NK-92 (cell line): ENCODE measurements around the gene USP19.

ENCODE experiments used
- DNase-seq: peaks from one replicate; lab custom pipeline; 2025; ENCODE audit not compliant: unreplicated experiment; lab: John Stamatoyannopoulos, UW

The USP19 gene

DNA sequence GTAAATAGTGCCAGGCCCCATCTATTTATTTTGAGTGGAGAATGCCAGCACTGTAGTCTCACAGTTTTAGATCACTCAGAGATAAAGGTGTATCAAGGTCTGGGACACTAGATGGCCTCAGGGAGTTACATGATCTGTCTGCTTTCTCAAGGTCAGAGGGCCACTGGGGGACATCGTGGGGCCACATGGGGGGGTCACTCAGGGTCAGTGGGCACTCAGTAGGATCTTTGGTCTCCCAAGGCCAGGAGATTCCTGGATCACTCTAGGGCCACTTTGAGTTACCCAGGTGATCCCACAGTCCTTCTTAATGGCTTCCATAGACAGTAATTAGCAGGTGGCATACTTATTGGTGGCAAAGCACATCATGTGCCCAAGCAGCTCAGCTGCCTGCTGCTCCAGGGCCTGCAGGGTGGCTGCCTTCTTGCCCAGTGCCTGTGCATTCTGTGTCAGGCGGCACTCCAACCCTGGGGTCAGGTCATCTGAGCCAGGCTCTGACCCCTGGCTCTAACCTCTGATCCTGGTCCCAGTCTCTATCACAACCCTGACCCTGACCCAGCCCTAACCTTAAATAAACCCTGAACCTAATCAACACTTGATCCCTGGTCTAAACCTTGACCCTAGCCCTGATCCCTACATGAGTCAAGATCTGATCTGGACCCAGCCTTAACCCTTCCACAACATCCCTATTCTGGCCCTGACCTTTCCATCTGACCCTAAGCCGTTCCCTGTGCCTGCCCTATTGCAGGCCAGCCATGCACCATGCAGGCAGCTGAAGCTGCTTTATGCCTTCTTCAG lies 14.0 kb upstream of the USP19 start:
- DNase-seq: no peak

DNA sequence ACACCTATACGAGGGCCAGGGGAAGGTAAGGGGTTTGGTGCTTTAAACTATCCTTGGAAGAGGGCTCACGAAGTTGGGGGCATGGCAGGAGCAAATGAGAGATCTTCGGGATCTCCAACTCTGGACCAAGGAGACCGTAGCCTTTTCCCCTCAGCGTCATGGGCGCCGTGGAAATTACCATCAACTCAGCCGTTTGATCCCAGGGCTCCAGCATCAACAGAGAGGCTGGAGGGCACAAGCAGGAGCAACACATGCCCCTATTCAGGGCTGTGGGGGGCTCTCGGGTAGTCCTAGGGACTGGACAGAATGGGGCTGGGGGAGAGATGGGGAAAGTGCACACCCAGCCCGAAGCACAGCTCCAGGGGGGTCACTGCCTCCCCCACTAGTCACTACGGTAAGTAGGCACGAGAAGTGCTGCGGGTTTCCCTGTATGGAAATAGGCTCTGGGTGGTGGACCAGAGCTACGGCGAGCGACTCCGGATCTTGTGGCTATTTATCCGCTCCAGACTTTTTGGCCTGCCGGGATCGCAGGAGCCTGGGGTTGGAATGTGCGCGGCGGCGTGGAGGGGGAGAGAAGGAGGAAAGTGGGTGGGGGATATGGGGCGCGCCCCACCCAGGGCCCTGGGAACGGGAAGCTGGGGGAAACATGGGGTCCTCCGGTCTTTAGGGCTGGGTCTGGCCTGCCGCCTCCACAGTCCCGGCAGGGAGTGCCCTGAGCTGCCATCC lies 12.8 kb upstream of the USP19 start:
- DNase-seq: no peak

DNA sequence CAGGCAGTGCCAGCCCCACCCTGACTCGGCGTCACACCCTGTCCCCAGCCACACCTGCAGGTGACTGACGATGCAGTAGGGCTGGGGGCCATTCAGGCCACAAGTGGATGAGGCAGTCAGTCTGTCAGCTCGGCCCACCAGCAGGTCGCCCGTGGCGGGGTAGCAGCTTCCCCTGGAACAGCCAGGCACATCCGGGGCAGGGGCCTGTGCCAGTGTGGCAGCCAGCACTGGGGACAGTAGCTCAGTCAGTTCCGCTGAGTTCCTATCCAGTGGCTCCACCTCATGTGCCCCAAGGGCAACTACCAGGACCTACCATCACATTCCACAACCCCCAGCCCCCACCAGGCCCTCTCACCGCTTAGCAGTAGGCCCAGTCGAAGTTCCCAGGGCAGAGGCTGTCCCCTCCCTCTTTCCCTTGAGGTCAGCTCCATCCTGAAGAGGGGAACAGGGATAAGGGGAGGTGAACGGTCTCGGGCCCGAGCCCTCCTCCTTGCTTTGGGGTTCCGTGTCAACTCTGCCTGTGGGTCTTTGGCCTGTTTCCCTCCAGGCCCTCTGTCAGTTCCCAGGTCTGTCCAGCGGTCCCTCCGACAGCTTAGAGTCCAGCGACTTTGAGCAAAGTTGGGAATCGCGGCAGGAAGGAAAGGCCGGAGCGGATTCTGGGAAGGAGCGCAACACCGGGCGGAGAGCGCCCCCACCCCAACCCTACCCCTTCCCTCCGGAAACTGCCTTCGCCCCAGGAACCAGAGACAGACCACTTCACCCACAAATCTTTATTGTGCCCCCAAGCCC lies 12.0 kb upstream of the USP19 start, which contains the start of gene LAMB2:
TSS of gene LAMB2 (minus strand) at position 614 of the 789 bp plus-strand sequence. CDS start at position 431, 183 bp downstream.
- DNase-seq: no peak

DNA sequence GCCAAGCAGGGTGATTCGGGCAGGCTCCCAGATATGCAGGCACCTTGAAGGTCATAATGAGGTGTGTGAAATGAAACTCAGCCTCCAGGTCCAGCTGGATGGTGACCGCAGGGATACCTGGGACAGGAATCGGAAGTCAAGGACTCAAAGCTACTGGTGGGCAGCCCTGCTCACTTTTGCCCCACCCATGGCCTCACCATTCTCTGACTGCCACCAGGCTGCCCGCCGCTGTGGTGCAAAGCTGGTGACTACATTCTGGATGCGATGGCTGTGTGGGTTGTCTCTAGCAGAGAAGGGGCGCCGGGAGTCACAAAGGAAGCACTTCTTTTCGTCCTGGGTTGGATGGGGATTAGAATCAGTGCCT lies 11.4 kb upstream of the USP19 start:
- DNase-seq: no peak

DNA sequence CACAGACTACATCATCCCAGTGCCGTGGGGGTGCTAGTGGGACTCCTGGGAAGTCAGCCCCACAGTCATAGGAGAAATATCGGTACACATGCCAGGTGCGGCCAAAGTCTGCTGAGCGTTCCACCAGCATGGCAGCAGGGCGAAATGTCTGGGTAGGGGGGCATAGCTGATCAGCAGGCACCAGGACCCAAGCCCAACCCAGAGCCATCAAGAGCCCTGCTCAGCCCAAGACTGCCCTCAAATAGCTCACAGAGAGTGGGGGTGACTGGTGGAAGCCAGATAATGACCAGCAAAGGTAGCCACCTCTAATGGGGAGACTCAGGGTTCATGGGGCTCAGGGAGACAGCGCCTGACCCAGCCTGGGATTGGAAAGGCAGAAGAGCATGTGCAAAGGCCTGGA lies 11.0 kb upstream of the USP19 start:
- DNase-seq: no peak

DNA sequence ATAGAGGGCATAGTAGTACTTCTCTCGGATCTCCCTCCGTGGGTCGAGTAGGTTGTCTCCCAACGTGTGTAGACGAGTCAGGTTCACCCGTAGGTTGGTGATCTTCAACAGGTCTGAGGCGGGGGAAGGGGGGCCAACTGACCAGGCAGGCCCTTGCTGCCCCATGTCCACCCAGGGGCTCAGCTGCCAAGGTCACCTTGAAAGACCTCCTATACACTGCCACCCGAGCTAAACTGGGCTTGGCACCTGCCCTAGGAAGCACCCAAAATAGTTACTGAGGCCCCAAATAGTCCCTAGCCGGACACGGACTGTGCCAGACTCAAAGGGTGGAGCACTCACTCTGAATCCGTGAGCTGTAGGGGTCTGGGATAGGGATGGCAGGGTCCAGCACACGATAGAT lies 10.4 kb upstream of the USP19 start:
- DNase-seq: no peak

DNA sequence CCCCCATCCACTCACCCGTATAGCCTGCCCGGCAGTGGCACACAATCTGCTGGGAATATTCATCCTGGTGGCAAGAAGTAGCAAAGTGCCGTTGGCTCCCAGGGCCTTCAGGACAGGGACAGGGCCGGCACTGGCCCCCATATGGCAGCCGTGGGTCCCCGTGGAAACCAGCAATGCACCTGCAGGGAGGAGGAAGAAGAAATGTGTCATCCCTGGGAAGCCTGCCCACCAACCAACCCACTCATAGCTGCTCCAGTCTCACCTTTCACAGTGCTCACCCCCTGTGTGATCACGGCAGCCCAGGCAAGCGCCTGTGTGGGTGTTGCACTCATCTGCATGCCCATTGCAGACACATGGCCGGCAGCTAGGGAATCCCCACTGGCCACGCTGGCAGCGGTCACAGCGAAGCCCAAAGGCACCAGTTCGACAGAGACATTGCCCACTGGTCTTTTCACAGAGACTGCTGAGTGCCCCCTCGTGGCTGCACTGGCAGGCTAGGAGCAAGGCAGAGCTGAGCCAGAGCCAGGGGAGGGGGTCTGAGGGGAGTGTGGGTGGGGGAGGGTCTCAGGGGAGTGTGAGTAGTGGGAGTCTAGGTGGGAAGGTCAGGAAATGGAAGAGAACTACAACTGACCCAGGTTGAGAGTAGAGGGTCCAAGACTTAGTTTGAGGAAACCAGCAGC lies 4.5 kb upstream of the USP19 start:
- DNase-seq: no peak

DNA sequence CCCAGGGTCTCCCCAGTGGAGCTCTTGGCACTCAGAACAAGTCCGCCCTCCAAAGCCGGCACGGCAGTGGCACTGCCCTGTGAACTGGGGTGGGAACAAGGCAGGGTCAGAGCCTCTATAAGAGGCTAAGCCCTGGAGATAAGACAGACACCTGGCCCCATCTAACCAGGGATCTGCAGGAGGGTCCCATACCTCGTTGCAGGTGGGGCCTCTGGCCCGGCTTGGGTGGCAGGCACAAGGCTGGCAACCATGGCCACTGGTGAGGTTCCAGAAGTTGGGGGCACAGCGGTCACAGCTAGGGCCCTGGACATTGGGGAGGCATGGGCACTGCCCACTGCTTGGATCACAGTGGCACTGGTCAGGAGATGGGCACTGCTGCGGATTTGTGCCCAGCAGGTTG lies 3.6 kb upstream of the USP19 start:
- no peak for DNase-seq

DNA sequence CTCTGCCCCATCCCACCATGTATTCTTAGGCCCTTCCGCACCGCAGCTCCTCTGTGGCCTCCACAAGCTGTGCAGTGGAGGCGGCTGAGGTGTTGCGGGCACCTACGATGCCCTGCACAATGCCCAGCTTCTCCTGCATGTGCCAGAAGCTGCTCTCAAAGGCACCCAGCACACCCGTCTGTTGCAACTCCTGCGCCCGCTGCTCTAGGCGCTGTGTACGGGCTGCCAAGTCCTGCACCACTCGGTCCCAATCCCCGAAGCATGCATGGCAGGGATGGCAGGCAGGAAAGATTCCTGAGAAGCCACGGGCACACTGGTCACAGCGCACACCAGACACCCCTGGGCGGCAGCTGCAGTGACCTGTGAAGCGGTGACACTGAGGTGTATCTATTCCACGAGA lies 3.1 kb upstream of the USP19 start:
- no peak for DNase-seq

DNA sequence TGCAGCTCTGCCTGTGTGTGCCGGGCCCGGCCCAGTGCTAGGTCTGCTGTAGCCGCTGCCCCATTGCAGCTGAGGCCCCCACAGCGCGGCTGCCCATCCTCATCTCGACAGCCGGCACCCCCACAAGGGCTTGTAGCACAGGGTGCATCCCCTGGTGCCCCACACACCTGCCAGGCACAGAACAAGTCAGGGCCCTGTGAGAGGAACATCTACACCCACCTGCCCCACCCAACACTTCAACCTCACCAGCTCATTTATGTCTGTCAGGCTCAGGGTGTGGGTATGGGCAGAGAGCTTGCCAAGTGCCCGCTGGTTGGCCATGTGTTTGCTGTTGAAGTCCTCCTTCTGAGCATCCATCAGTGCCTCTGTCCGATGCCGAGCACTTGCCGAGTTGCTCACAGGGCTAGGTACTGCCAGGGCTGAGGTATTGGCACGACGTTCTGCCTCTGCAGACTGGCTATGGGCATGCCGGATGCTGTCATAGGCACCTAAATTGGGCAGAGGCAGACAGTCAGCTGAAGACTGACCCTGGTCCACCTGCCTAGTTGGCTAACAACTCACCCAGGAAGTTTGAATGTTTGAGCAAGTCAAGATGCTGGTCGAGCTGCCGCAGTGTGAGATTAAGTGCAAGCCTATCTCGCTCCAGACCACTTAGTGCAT lies 2.4 kb upstream of the USP19 start:
- no peak for DNase-seq

DNA sequence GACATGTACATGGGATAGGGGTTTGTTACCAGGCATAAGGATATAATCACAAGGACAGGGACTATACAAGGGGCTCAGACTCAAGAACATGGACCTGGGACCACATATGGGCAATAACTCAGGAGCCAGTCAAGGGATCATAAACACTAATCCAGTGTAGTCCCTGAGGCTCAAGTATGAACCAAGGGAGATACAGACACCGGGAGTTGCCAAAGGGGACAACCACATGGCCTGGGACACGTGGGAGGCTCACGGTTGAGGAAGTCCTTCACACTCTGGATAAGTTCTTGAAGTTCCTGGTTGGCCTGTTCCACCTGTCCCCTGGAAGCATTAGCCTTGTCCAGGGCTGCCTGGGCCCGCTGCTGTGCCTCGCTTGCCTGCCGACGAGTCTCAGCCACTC lies 1.8 kb upstream of the USP19 start:
- DNase-seq: no peak

DNA sequence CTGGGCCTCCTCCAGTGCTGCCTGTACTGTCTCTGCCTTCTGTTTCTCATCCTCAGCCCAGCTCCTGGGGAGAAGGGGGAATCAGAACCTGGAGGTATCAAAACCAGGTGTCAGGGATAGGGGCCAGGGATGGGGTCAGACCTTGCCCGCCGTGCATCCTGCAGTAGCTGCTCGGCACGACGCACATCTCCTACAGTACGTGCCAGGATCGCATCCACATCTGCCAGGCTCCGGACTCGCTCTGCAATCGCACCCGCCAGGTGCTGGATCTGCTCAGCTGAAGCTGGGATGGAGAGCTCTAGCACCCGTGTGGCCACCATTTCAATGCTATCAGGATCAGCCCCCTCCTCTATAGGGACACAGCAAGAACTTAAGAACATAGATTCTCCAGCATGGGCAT lies 1.4 kb upstream of the USP19 start:
- no peak for DNase-seq

DNA sequence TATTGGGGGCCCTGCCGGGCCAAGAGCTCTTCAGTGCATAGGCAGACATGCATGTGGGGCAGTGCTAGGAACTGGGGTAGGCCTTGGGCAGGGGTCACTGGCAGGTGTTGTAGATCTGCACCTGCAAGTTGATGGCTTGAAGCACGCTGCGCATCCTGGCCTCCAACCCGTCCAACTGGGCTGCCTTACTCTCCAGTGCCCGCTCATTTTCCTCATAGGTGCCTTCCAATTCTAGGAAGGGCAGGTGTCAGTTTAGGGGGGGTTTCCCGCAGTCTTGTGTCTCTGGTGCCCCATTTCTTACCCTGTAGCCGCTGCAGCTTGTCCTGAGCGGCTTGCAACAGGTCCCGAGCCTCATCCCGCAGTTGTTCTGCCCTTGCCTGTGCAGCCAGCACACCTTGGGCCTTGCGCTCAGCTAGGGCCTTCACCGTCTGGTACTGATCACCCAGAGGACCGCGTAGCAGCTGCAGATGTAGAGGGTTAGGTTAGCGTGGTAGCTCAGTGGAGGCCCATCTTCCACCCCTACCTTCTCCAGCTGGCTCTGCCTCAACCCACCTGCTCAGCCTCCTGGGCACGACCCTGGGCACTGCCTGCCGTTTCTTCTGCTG lies 611 bp upstream of the USP19 start:
- DNase-seq: no peak

DNA sequence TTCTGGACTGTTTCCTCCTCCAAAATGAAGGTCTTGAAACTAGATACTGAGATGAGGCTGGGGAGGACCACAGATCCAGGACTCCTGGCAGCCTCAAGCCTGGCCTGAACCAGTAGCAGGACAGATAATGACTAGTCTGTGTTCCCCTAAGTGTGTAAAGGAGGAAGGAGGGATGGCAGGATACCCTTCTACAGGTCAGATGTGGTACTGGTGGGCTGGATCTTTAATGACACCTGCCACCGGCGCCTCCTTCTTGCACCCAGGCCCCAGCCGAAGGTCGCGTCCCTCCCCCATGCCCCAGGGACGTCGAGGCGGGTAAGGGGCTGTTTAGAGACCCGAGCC lies 556 bp downstream of the USP19 start:
- no peak for DNase-seq

DNA sequence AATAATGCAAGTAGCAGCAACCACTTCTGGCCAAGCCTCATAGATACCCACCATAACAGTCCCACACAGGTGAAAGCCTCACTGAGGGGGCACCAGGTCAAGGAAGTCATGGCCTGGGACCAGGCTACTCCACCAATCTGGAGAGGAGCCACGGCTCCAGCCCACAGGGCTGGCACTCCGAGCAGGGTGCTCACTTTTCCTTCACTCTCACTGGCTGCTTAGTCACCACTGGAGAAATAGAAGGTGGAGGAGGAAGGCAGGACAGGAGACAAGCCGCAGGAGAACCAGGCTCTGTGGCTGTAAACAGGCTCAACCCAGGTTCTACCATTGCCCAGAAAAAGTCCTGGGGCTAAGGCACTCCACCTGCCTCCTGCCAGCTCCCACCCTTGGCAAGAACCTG lies 1.2 kb downstream of the USP19 start:
- DNase-seq: no peak

DNA sequence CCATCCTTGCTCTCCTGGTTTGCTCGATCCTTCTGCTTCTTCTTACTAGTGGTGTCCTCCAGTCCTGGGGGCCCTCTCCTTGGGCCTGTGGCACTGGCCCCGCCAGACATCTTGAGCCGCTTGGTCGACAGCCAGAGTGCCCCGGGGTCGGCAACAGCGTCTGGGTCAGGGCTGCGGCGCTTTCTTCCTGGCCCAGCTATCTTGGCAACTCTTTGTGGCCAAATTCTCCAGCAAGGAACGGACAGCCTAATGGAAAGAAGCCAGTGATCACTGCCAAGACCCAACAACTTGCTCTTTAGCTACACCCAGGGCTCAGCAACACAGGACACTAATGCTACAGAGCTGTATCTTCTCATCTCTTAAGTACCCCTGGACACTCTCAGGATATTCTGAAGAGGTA lies 1.6 kb downstream of the USP19 start:
- no peak for DNase-seq

DNA sequence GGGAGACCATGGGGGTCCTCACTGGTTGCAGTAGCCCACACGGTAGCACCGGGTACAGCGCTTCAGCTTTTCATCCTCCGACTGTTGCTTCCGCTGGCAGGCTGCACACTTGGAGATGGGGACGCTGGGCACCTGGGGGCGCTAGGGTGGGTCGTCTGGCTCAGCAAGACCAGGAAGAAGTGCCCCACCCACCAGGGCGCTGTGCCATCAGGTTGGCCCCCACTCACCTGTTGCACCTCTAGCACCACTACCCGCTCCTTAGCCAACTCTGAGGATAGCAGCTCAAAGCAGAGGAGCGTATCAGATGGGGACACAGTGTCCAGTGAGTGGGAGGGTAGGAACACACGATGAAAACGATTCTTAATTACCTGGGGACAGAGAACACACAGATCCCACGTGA lies 8.4 kb downstream of the USP19 start:
- DNase-seq: no peak

DNA sequence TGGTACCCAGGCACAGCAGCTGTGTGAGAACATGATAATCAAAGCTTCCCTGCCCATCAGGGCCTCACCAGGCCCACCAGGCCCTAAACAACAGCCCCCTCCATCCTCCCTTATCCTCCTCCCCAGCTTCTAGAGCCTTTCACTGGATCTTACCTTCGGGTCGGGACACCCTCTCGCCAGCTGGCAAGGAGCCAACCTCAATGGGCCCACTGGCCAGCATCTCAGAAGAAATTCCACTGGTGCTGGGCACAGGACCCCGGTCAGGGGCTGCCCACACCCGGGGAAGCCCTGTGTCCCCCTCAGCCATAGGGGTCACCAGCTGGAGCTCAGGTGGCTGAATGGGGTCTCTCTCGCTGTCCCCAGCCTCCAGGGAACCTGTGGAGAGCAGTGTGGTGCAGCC lies 9.3 kb downstream of the USP19 start:
- DNase-seq: no peak

DNA sequence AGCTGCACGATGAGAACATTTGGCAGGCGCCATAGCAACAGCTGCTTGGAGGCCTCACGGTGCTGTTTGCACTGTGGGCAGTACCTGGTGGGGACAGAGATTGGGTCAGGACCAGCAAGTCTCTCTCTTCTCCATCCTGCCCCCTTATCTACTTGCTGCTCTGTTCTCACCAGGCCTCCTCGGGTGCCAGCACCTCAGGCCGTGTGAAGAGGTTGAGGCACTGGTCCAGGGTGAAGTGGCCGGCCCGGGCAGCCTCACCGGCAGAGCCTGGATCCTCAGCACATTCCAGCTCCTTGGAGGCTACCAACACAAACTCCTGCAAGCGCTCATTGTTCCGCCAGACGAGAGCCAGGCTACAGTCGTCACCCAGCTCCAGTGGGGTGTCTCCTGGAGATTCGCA lies 9.8 kb downstream of the USP19 start:
- DNase-seq: no peak

DNA sequence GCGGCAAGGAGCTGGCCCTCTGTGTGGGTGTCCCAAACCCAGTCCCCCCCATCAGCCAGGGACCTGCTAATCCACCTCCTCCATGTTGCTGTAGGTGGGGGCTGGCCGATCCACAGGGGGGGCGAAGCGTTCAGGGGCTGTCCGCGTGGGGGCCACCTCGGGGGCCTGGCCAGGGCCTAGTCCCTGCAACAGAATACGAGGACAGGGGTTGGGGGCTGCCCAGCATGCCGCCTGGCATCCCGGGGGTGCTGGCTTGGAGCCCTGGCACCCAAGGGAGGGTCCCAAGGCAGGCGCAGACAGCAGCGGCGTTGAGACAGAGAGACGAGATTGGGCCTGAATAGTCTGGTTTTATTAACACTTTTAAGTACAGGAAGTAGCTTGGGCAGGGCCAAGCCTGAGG lies 12.3 kb downstream of the USP19 start:
- no peak for DNase-seq
